ENCODE results near the gene GPBAR1.
A peak's percentile ranks its signal among the peaks of the same experiment; 100 is the strongest.

Gene GPBAR1

DNA sequence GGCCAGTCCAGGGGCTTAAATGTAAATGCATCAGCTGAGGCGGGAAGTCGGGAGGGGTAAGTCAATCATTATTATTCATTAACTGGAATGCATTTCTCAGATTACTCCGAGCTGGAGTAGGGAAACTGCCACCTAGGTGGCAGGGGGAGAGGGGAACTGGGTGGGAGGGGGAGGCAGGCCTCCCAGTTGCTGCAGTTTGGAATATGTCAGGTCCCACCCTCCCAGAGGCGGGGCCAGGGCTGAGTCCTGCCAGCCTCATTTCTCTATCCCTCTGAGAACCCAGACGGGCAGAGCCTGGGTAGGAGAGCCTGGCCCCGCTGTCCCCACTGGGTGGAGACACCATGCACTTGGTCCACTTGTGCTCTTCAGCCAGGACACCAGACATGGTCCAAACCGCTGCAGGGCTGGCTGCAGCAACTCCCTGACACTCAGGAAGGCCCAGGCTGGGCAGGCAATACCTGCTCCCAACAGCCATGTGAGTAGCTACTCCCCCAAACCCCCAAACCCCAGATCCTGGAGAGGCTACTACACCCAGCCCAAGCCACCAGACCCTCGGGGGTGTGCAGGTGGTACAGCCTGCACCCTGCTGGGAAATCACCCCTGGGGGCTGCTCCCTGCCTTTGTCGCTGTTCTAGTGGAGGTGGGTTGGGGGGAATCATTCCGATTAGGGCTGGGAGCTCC is at the start of gene GPBAR1:
TSS of gene GPBAR1 (plus strand) at position 274 of the 681 bp plus-strand sequence. CDS start 1,710 bp downstream, outside the sequence.
- no peak for DNase-seq (ENCODE audit: low read depth in 2 of 2)

- no peak for DNase-seq (ENCODE audit: low read depth in 2 of 2)
Observed at GRCh38 chr2:218214116-218214515, 46.7 kb upstream of the GPBAR1 start.

GRCh38 chr2:218216336-218216673 is 44.5 kb upstream of the GPBAR1 start:
- DNase-seq (ENCODE audit: low read depth in 2 of 2): no peak

- DNase-seq (ENCODE audit: low read depth in 2 of 2): peak; percentile 80 to 84
Observed at GRCh38 chr2:218216674-218217359, 44.0 kb upstream of the GPBAR1 start, which contains the start of gene ARPC2. TSS of gene ARPC2 (plus strand) at chr2:218217189. CDS start at chr2:218217471, 282 bp downstream.

DNA sequence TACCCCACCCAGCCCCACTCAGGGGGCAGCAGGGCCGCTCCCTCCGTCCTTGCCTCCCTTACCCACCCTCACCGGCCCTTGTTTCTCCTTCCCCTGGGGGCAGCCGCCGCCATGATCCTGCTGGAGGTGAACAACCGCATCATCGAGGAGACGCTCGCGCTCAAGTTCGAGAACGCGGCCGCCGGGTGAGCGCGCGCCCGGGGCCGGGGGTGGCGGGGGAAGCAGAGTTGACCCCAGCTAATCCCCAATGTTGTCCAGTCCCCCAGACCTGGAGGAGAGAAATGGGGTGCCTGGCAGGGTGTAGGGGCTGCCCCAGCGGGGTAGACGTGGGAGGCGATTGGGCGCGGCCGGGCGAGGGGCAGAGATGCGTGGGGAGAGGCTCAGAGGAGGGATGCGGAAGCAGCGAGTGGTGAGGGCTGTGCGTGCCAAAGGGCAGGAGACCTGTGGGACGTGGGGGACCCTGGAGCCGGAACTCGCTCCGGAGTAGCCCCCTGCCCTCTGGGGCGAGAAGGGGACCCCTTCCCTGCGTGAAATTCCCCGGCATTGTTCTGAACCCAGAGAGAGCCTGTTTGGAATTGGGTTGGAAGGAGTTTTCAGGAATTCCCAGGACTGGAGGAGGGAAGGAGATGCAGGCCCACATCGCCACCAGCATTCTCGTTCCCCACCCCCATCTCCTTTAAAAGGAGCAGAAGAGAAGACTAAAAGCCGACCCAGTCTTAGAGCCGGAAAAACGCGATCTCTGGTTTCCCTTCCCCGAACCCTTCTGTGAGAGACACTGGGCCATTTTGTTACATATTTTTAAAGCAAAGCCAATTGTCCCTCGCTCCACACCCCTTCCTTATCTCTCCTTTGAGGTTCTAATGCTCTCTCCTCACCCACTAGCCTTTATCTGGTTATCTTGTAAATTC is 43.2 kb upstream of the GPBAR1 start:
- DNase-seq (ENCODE audit: low read depth in 2 of 2): no peak

- no peak for DNase-seq (ENCODE audit: low read depth in 2 of 2)
Observed at GRCh38 chr2:218218268-218219185, 42.3 kb upstream of the GPBAR1 start.

DNA sequence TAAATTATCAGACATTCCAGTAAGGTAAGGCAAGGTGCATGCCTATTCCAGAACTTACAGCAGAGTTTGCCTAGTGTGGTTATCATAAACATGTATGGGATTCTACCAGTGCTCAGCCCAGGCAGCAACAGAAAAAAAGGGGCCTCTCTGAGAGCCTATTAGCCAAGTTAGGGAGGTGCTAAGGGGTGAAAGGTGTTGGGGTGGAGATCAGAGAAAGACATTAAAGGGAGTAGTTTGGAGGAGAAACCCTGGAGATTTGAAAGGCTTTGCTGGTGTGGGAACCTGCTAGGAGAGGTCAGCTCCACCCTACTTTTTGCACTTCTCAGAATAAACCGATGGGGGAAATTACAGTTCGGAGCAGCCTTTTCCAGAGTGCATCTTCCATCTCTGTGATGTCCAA is 40.9 kb upstream of the GPBAR1 start:
- DNase-seq (ENCODE audit: low read depth in 2 of 2): no peak

GRCh38 chr2:218221000-218221399 is 39.8 kb upstream of the GPBAR1 start:
- DNase-seq (ENCODE audit: low read depth in 2 of 2): no peak

DNA sequence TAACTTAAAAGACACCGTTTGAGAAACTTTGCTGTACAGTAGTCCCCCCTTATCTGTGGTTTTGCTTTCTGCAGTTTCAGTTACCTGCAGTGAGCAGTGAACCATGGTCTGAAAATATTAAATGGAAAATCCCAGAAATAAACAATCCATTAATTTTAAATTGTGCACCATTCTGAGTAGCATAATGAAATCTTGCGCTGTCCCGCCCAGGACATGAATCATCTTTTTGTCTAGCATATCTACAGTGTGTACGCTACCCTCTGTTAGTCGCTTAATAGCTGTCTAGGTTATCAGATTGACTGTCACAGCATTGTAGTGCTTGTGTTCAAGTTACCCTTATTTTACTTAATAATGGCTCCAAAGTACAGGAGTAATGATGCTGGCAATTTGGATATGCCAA is 37.8 kb upstream of the GPBAR1 start:
- DNase-seq (ENCODE audit: low read depth in 2 of 2): no peak

DNA sequence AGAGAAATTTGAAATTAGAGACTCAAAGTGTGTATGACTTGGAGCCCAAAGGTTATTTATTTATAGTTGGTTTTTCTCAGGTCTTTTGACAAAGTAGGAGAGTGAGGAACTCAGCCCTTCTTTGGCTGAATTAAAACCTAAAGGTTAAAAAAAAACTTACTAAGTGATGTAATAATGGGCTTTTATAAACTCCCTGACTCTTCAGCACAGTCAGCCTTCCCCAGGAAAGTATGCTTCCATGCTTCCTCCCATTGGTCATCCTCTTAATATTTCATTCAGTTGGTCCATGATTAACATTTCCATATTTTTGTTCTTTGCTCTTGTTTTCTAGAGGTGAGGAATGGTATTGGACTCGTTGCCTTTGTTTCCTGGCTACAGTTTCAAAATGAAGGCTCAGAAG is 36.6 kb upstream of the GPBAR1 start:
- no peak for DNase-seq (ENCODE audit: low read depth in 2 of 2)

DNA sequence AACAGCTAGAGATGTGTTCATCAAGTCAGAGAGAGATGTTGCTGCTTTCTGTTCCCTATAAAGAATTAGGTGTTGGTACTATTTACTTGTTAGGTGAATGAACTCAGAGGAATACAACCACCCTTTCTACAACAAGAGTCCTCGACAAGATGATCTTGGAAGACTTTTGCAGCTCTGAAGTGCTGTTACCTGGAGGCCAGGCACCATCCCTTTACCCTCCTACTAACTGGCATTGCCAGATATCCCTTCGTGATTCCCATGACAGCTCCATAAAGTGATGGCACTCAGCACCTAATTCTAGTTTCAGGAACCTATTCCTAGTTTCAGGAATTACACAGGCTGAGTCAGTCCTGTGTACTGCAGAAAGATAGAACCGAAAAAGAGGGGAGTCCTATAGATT is 33.9 kb upstream of the GPBAR1 start:
- no peak for DNase-seq (ENCODE audit: low read depth in 2 of 2)

GRCh38 chr2:218228366-218229090 is 32.3 kb upstream of the GPBAR1 start:
- DNase-seq (ENCODE audit: low read depth in 2 of 2): no peak

- DNase-seq (ENCODE audit: low read depth in 2 of 2): peak; percentile 60 to 65
Observed at GRCh38 chr2:218229239-218229638, 31.6 kb upstream of the GPBAR1 start.

DNA sequence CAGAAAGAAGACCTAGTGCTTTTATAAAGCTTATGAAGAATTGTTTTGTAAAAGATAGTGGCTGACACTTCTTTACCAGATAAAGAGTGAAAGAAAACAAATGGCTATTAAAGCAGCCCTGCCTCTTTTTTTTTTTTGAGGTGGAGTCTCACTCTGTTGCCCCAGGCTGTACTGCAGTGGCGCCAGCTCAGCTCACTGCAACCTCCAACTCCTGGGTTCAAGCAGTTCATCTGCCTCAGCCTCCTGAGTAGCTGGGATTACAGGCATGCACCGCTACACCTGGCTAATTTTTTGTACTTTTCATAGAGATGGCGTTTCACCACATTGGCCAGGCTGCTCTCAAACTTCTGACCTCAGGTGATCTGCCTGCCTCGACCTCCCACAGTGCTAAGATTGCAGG is 31.0 kb upstream of the GPBAR1 start:
- no peak for DNase-seq (ENCODE audit: low read depth in 2 of 2)

- DNase-seq (ENCODE audit: low read depth in 2 of 2): no peak
Observed at GRCh38 chr2:218230882-218231281, 29.9 kb upstream of the GPBAR1 start.

- DNase-seq (ENCODE audit: low read depth in 2 of 2): no peak
Observed at GRCh38 chr2:218233543-218233942, 27.3 kb upstream of the GPBAR1 start.

GRCh38 chr2:218234521-218234920 is 26.3 kb upstream of the GPBAR1 start:
- DNase-seq (ENCODE audit: low read depth in 2 of 2): no peak

DNA sequence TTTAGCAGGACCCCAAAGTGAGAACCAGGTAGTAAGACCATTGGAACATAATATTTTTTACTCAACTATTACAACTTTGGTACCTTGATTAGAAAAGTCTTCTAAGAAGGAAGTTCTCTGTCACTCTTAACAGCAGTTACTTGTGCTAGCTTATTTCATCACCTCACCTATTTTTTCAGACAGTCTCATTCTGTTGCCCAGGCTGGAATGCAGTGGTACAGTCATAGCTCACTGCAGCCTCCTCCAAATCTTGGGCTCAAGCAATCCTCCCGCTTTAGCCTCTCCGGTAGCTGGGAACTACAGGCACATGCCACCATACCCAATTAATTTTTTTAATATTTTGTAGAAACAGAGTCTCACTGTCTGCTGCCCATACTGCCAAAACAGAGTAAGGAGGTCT is 25.8 kb upstream of the GPBAR1 start:
- DNase-seq (ENCODE audit: low read depth in 2 of 2): no peak

DNA sequence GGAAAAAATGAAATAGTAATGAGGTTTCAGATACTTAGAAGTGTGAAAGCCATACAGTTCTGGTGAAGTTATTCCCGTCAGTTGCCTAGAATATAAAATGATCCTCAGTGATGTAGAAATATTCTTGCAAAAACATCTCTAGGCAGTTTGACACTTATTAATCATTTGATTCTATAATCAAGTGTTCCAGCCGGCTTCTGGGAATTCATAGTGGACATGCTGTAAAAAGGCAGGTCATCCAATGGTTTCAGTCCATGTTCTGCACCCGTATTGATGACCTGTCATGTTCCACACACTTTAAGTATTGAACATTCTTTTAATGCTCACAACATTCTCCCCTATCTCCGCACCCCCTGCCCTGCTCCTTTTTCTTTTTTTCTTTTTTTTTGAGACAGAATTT is 24.0 kb upstream of the GPBAR1 start:
- DNase-seq (ENCODE audit: low read depth in 2 of 2): no peak

DNA sequence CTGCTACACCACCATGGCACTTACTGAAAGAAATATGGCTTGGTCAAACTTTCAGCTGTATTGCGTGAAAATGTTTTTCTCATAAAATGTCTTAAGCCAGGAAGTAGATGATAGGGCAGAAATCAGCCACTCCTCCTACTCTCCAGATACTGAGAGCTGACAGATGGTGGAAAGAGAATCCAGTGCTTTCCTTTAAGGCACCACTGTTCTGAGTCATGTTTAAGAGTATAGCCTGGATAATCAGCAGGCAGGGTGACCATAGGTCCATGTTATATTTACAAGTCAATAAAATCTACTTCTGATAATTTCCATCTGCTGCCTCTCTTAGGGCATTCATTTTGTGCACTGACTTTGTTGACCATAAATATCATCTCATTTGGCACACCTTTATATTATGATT is 21.9 kb upstream of the GPBAR1 start:
- DNase-seq (ENCODE audit: low read depth in 2 of 2): no peak

GRCh38 chr2:218244204-218244603 is 16.6 kb upstream of the GPBAR1 start:
- DNase-seq (ENCODE audit: low read depth in 2 of 2): no peak
